Ovary (tissue), 3 donors: ENCODE measurements around the gene SVEP1.

Experiments used
- CTCF ChIP-seq, 3 donors: fragments of 450-650 bp in 2 of 3; fragments of 200-600 bp in 1 of 3; IDR thresholded peaks; one replicate each; pipeline versions ENCODE4 v1.5.1 to v1.8.0; 2016 to 2022; ENCODE audit warnings: antibody characterized with exemption in 3 of 3, mild to moderate bottlenecking in 1 of 3
- EP300 ChIP-seq: sonication (generic); formaldehyde crosslinking; IDR thresholded peaks from one replicate; pipeline ENCODE4 v1.6.1; 2017; ENCODE audit warnings: antibody characterized with exemption
- POLR2A ChIP-seq: fragments of 450-650 bp; IDR thresholded peaks from one replicate; pipeline ENCODE4 v1.6.1; 2017; ENCODE audit warnings: antibody characterized with exemption, mild to moderate bottlenecking, moderate library complexity
- donor health status: DM: no; HTN: no; CAD: no.

GRCh38 chr9:110605565-110605964 is 26.0 kb upstream of the SVEP1 start:
- TF ChIP-seq CTCF (IDR thresholded peaks at IDR 0.05) (no peak), POLR2A (no peak), EP300 (no peak)
